Inferior parietal cortex (tissue), 1 donor: ENCODE data around the gene ENDOU.

Source experiments
- DNase-seq: peaks from one replicate; pipeline ENCODE4 v3.0.0-alpha.2; 2016; ENCODE audit errors: extremely low spot score

The ENDOU gene

DNA sequence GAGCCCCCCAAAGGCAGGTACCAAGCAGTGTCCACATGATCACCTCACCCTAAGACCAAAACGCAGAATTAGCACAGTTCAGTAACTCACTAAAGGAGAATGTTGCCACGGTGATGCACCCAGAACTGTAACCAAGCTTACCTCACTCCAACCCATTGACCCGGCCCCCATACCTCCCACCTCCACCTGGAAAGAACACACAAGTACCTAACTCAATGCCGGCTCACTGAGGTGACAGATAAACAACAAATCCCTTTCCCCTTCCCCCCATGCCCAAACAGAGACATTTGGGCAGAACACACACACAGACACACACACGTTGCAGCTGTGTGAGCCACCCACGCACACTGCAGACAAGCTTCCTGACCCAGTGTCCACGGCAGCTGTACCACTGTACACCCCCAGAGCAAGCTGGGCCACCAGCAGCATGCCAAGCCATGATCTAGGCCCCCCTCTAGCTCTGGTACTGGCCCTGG is 32.1 kb upstream of the ENDOU start:
- no peak for DNase-seq

DNA sequence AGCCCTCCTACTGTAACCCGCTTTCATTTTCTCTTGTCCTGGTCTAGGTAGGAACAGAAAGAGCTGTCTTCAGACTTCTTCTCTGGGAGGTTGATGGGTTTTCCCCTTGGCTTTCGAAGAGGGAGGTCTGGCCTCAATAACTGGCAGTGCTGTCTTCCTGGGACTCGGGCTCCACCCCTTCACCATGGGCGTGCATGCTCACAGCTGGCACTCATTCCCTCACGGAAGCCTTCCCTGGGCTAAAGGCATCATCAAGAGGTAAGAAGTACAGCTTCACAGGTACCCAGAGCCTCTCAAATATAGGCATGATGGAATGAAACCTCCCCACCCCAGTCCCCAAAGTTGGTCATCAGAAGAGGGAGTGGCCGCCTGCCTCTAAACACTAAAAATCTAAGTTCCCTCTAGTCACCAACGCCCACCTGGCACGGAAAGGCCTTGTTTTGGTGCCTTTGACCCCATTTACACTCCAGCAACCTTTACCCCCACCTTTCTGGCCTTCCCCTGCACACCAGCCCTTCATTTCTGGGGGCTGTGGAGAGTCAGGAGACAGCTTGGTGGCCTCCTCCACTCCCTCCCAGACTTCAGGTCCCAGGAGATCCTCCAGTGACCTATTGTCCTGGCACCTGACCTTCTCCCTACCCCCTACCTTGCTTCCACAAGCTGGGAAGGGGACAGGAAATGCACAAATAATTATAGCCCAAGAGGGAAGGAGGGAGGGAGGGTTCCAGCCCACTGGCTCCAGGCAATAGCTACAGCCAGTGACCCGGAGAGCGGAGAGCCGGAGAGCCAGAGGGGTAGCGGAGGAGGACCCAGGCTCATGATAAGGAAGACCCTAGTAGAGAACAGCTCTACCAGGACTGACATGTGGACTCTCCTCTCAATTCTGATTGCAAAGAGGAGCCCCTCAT is 30.6 kb upstream of the ENDOU start:
- DNase-seq: no peak

DNA sequence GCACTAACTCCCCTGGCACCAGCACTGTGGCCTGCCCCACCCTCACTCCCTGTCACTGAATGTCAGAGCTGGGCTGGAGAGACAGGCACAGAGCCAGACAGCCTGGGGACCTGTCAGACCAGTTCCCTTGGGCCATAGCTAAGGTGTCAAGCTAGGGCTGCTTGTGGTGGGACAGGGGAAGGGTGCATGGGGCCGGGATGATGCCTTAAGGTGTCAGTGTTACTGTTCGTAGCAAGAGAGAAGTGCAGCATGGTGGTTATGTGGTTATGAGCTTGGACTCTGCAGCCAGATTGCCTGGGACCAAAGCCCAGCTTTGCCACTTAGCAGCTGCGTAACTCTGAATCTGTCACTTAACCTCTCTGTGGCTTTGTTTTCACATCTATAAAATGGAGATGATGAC is 29.6 kb upstream of the ENDOU start:
- no peak for DNase-seq

DNA sequence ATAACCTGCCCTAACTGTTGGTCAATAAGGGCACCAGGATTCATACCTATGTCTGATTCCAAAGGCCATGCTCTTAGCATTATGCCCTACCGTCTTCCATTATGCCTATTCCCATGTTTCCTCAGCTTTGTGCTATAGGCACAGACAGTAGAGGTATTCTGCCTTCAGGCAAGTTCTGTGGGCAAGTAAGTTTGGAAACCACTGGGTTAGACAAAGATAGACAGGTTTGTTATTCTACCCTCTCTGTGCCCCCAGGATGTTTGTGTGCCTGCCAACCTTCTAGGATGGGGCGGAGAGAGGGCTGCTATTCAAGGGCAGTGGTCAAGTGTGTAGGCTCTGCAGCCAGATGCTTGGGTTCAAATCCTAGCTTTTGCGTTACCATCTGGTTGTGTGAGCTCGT is 28.8 kb upstream of the ENDOU start:
- DNase-seq: no peak

DNA sequence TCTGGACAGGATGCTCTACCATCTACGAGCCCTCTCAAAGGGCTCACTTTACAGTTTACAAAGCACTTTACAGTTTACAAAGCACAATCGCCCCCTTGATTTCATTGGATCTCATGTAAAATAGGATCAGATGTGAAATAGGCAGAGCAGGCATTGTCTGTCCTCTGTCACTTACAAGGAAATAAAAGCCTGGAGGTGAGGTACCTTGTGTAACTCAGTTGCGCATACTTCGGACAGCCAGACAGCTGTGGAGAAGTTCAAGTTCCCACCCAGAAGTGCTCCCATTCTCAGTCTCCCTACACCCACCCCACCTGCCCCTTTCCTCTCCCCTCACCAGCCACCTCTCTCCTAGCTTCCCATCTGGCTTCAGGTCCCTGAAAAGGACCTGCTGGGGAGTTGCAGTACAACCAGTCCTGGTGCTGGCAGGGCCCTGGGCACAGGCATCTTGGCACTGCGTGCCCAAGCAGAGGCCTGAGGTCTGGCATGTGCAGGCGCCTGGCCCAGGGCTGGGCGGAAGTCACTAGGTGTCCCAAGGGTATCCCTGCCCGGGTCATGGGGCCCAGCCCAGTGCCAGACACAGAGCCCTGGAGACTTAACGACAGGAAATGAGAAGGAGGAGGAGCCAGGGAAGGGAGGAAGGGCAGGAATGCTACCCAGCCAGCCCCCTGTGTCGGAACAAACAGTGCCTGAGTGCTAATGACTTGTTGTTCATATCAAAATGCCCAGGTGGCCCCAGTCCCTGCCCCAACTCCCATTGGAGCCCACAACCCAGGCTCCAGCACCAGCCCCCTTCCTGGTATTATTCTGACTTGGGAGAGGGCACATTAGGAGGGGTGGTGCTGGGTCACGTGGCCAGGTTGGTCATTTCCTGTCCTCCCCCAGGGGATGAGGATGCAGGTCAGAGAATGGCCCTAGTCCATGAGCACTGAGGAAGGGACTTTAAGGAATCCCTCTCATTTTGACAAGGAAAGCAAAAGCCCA is 28.0 kb upstream of the ENDOU start:
- DNase-seq: no peak

DNA sequence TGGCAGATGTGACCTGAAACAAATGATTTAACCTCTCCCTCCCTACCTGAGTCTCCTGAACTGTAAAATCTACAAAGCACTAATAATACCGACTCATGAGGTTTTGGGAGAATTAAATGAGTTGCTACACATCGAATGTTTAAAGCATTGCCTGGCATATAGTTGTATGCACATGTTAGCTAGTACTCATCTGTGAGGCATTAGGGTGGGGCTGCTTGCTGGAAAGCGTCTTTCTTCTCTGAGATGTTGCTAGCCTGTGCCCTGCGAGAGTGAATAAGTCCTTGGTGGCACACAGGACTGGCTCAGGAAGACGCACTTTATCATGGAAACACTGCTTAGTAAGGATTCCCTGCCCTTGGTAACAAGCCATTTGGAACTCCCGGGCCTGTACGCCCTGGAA is 27.3 kb upstream of the ENDOU start:
- no peak for DNase-seq

DNA sequence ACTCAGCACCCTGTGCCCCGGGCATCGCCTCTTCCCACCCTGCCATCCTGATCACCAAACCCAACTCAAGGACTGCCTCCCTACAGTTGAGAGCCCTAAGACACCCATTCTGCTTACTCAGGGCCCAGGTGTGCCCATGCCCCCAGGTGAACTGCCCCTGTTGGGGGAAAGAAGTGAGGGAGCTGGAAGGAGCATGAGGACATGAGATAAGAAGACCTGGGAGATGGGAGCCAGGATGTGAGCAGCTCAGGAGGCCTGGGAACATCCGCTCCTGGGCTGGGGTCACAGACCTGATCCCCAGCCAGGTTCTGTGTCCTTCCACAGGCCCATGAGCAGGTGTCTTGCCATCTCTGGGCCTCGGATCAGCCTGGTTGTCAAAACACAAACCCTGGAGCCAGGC is 26.8 kb upstream of the ENDOU start:
- no peak for DNase-seq

DNA sequence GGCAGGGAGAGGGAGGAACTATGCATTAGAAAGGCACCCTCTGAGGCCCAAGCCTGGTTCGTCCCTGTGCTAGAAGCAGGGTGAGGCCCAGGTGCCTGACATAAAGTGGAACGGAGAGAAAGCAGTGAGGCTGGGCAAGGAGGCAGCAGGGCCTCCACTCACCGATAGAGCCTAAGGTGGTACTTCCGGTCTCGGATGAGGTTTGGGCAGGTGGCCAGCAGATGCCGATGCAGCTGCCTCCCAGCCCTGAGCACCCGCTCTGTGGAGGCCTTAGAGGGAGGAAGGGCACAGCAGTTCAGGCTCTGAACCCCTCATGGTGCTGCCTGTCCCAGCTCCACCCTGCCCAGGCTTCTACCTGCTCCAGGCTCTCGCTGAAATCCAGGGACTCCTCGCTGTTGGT is 26.3 kb upstream of the ENDOU start:
- no peak for DNase-seq

DNA sequence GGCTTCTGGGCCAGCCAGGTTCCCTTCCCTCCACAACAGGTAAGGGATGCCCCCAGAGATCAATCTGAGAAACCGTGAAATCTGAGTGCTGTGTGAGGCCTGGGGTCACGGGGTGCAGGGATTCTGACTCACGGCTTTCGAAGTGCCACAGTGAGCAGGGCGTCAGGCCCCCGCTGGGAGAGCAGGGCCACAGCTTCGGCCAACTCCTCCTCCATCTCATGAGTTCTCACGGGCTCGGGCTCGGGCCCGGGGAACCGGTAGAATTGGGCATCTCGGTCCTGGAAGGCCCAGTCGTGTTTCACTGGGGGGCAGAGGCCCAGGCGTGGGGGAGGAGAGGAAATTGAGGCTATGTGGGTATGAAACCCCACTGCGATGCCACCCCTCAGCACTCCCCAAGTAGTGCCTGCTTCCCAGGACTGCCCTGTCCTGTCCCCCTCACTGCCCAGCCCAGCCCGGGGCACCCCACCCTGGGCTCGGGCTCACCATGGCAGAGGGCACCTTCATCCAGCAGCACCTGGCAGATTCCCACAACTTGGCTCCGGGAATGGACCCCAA is 25.7 kb upstream of the ENDOU start:
- no peak for DNase-seq

DNA sequence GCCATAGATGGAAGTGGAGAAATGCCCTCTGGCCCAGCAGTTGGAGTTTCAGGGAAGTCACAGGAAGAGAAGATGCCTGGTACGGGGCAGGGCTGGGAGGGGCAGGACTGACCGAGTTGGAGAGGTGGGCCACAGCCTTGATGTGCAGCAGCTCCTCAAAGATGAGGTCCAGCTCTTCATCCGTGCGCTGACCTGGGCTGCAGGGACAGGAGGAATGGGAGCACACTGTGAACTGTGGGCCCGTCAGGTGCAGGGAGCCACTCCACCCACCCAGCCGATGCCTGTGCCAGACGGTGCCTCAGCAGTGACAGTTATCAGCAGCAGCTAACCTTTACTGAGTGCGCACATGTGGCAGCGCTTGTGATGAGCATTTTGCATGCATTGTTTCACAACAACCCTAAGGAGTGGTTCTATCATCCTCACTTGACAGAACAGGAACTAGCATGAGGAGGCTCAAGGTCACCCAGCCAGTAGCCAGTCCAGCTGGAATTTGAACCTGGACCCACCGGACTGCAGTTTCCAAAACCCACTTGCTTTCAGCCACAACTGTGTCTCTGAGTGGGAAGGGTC is 25.0 kb upstream of the ENDOU start:
- DNase-seq: no peak

DNA sequence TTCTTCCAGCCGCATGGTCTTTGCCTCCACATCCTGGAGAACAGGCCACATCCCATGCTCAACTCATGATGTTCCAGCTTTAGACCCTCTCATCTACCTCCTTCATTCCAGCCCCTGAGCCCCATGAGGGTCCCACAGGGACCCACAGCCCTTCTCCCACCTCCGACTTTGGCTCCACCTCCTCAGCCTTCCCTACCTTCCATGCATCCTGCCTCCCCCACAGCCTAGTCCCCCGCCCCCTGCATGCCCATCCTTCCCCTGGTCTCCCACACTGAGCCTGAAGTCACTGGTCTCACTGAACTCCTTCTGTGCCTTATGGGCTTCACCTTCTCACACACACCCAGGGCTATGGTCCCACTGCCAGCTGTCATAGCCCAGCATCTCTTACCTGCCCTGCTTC is 23.6 kb upstream of the ENDOU start:
- no peak for DNase-seq

DNA sequence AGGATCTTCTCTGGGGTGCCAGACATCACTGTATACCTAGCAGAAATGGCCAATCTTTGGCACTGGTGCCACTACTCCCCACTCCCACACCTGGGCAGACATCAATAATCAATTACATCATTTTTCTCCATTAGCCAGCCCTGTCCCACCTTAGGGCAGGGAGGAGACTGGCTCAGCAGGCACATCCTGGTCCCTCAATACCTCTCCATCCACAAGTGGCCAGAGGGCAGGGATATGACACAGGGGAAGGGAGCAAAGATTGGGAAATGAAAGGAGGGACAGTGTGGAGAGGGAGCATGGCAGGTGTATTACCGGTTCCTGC is 23.2 kb upstream of the ENDOU start:
- no peak for DNase-seq

DNA sequence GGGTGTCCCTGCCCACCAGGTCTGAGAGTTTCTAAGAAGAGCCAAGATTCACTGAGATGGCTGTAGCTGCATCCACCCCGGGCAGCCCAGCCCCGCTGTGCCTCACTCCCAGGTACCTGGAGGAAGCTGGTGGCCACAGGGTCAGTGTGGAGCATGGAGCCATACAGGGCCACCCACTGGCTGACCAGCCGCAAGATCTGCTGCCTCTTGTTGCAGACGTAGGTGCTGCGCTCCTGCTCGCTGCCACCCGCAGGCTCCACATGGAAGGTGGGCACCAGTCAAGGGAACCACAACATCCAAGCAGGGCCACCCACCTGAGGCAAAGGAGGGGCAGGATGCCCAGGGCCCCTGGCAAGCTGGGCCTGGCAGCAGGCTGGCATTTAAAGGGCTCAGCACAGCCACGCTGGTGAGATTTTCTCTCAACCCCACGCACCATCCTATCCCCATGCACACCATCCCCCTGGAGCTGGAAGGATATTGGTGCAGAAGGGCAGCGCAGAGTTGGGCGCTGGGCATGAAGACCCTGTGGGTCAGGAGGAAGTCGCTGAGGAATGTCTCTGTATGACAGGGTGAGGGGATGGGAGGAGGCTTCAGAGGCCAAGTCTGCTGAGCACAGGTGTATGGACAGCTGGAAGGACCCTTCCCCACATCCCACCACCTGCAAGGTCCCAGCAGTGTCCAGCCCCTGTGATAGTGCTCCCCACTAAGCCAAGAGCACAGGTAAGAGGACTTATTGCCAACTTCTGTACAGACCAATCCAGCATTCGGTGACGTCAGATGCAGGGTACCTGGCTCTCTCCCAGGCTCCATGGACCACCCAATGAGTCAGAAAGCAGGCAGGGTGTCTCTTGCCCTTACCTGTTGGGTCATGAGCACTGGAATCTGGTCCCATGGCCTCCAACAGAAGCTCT is 22.6 kb upstream of the ENDOU start:
- no peak for DNase-seq

DNA sequence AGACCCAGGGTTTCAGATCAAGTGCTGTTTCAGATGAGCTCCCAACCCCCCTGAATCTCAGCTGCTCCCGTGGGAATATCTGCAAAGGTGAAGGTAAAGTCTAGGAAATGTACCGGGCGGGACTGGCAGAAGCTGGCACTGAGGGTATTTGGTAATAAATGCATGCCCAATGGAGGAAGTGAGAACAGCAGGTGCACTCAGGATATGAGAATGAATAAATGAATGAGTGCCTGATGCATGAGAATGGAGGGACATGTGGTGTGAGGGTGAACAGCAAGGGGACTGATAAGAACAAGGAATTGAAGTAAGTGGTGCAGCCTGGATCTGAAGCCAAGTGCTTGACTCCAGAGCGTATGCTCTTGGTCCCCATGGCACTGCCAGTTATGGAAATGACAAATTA is 21.8 kb upstream of the ENDOU start:
- DNase-seq: no peak

DNA sequence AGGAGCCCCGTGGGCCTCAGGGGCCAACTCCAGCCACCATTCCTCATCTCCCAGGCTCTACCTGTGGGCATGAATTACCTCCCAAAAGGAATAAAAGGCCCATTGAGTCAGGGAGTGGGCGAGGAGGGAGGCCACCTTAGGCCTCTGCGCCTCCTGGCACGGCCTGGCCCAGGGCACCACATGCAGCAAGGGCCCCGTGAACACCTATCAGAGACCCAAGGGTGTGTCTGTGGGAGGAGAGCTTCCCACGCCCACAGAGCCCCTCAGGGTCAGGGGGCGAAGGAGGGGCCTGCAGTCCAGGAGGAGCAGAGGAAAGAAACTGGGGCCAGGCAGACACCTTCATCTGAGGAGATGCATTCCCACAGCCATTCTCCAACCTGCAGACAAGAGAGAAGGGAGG is 21.2 kb upstream of the ENDOU start:
- no peak for DNase-seq

DNA sequence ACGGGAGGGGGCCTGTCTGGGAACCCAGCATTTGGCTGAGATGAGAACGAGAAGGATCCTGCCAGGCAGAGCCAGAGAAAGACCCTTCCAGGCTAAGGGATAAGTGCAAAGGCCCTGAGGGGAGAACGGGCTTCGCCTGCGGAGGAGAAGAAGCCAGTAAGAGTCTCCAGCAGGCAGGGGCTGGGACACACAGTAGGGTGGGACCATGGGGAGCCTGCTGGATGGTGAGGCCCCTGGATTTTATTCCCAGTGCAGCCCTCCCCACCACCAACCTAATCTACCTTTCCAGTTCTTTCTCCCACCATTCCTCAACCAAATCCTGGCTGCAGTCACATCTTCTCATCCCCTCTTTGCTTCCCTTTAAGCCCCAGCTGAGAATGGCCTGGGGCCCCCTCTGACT is 20.8 kb upstream of the ENDOU start:
- DNase-seq: no peak

DNA sequence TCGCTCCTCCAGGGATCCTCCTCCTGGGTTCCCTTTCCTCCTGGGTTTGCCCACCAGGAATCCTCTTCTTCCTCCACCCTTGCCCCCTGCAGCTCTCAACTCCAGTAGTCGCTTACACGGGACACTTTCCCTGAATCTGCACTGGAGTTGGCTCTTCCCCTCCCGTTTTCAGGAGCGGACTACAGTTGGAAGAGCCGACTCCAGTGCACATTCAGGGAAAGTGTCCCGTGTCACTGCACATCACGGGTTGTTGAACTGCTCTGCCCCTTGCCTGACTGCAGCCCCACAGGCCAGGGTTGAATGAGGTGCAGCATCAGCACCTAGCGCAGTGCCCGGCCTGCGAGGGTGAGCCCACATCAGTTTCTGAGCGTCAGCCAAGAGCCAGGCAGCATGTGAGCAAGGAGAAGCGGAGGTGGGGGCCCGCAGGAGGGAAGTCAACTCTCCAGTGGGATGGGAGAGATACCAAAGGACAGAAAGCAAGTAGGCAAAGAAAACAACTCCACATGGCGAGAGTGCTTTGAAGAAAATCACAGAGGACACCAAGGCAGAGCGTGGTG is 20.3 kb upstream of the ENDOU start:
- DNase-seq: no peak

DNA sequence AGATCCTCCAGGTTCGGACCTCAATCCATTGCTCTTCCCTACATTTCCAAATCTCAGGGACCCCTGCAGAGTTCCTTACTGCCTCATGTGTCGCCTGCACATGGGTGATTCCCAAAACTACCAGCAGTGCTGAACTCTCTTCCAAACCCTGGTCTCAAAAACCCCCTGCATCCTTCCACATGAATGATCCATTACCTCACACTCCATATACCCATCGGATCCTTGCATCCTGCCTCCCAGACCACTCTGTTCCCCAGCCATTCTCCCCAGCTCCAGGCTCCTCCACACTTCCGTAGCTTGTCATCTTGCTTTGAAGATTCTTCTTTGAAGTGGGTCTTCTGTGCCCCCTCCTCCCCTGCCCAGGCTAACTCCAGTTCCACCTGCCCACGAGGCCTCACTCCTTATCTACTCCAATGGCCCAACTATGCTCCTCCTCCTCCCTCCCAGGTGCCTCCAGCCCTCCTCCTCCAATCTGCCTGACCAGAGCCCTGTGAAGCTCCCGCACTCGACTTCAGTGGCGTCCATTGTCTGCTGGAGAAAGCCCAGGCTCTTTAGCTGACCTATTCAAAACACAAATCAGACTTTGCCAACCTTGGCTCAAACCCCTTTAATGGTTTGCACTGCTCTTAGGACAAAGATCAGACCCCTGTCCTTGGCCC is 19.6 kb upstream of the ENDOU start:
- no peak for DNase-seq

DNA sequence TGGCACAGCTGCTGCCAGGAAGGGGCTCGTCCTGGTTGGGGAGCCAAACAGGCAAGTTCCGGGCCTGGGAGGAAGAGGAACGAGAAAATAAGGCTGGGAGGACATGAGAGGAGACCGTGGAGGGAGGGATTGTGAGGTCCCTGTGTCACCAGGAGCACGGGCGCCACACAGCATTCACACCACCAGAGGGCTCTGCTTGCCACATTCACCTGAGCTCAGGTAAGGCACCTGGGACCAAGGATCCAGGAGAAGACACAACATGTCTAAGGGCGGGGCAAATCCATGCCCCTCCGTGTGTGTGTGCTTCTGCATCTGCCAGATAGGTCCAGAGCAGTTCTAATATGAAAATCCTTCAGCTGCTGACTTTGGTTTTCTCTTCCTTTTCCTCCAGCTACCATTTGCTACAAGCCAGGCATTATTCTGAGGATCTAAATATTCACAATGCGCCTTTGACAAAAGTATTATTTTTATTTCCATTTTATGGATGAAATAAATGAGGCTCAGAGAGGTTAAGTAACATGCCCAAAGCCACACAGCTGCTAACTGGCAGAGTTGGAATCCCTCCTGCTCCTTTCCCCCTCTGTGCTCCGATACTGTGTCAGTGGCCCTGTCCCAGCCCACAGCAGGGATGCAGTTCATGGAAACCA is 18.8 kb upstream of the ENDOU start:
- no peak for DNase-seq
